Measurements from ENCODE around the gene S100A16.

DNA sequence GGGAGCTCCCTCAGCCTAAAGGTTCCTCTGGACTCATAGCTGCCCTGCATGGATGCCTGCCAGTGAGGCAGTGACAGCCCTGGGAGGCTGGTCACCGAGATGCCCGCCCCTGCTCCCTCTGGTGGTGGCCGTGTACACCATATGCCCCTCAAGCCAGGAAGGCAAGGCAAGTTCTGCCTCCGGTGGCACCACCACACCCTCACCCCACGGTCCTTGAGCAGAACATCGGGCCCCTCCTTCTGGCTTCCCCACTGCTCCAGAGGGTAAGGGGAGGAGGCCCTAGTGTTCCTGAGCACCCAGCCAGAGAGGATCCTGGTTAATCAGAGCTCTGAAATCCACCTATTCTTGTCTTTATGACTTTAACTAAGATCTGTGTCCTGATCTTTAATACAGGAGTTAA is 4.7 kb upstream of the S100A16 start:
- TF ChIP-seq, protein P1, sequence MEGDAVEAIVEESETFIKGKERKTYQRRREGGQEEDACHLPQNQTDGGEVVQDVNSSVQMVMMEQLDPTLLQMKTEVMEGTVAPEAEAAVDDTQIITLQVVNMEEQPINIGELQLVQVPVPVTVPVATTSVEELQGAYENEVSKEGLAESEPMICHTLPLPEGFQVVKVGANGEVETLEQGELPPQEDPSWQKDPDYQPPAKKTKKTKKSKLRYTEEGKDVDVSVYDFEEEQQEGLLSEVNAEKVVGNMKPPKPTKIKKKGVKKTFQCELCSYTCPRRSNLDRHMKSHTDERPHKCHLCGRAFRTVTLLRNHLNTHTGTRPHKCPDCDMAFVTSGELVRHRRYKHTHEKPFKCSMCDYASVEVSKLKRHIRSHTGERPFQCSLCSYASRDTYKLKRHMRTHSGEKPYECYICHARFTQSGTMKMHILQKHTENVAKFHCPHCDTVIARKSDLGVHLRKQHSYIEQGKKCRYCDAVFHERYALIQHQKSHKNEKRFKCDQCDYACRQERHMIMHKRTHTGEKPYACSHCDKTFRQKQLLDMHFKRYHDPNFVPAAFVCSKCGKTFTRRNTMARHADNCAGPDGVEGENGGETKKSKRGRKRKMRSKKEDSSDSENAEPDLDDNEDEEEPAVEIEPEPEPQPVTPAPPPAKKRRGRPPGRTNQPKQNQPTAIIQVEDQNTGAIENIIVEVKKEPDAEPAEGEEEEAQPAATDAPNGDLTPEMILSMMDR (IDR thresholded peaks at IDR 0.05) = peak in 4 of 7 experiments; percentile 31 to 77 (median 52)
- no peak for TF ChIP-seq POLR2A (IDR thresholded peaks at IDR 0.05)

Data from body of pancreas (tissue), 4 donors.